Bone marrow (tissue), 2 donors: ENCODE results near the gene DNAAF3.
"Not testable (repeated sequence)": the region's sequence is repeated elsewhere in the genome, so short reads cannot be mapped to it uniquely, and the experiment has no call there.

Source experiments
- DNase-seq, 2 donors: peaks; one replicate each; lab custom pipeline; 2025; lab: John Stamatoyannopoulos, UW

Gene DNAAF3

DNA sequence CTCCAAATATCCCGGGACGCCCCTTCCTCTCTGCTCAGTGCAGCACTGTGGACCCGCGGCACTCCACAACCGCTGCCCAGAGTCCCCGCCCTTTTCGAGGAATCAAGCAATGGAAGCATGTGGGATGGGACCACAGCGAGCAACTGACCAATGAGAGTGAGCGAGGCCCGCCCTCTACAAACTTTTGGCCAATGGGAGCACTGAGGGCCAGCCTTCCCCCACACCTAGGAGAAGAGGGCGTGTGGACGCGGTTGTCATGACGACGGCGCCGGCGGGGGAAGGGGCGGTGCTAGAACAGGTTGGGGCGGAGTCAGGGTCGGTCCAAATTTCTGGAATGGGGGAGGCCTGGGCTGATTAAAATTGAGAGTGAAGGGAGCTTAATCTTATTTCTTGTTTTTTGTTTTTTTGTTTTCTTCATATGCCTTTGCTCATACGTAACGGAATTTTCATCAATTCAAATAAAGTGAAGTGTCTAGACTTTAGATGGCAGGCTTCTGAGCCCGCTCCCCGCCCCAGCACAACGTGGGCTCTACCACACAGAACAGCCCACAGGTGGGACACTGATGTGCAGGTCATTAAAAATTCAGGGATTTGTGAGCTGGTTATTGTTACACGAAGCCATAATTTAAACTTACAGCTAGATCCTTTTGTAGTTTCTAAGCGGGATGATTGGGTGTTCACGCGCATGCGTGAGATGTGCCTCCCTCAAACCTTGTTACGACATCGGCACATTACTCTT lies at the start of gene DNAAF3:
DNAAF3 (minus strand) TSS at position 84 of the 739 bp plus-strand sequence. CDS start 200 bp downstream, outside the sequence.
- peak; percentile 17 to 55 for DNase-seq

GRCh38 chr19:55213547-55213946 lies 47.1 kb upstream of the DNAAF3 start:
- no peak for DNase-seq

- DNase-seq, result no peak
These were observed 46.0 kb upstream of the DNAAF3 start for GRCh38 chr19:55212447-55212846.

- DNase-seq, result no peak
These were observed 43.5 kb upstream of the DNAAF3 start for GRCh38 chr19:55209693-55210472.

DNA sequence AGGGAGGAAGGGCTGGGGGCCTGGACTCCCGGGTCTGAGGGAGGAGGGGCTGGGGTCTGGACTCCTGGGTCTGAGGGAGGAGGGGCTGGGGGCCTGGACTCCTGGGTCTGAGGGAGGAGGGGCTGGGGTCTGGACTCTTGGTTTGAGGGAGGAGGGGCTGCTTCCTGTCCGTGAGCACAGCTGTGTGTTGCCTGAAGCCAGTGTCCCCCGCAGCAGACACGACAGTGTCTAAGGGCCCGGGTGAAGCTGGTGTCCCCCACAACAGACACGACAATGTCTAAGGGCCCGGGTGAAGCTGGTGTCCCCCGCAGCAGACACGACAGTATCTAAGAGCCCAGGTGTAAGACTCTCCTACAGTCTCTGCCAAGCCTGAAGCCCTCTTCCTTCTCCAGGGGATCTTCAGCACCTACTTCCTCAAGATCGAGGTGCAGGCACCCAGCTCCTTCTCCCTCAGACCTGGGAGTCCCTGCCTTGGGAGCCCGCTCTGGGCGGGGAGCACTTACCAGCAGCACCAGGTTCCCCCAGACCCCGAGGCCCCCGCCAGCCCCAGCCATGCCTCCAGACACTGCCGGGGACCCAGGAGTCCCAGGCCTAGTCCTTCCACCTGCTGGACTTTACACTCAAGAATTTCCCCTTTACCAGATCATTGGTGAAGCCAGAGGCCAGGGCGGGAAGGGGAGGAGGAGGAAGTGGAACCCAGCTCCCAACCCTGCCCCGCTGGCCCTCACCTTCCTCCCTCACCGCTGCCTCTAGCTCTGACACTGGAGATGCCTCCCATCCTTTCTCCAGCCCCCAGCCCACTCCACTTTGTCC lies 42.7 kb upstream of the DNAAF3 start, which contains the start of gene PTPRH:
PTPRH (minus strand) TSS at position 622 of the 813 bp plus-strand sequence; CDS start at position 554, 68 bp downstream.
- DNase-seq, result no peak

- DNase-seq, result peak; percentile 16 to 62
These were observed 40.5 kb upstream of the DNAAF3 start for GRCh38 chr19:55206664-55207500.

DNA sequence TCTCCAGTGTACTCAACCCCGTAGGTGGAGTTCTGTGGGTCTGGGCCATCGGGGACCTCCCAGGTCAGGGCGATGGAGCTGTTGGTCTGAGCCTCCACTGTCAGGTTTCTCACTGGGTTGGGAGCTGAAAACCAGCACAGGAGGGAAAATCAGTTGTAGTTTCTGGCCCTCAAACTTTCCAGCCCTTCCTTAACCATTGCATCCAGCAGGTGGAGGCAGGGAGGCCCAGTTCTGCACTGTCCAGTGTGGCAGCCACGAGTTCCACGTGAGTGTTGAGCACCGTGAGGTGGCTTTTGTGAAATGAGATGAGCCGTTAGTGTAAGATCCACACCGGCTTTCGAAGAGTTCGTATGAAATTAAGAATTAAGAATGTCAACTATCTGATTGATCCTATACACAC lies 35.8 kb upstream of the DNAAF3 start:
- not testable (repeated sequence) for DNase-seq

GRCh38 chr19:55199620-55200204 lies 33.3 kb upstream of the DNAAF3 start:
- DNase-seq, result no peak

GRCh38 chr19:55198651-55199050 lies 32.2 kb upstream of the DNAAF3 start:
- no peak for DNase-seq

- DNase-seq, result no peak
These were observed 31.1 kb upstream of the DNAAF3 start for GRCh38 chr19:55197528-55197927.

DNA sequence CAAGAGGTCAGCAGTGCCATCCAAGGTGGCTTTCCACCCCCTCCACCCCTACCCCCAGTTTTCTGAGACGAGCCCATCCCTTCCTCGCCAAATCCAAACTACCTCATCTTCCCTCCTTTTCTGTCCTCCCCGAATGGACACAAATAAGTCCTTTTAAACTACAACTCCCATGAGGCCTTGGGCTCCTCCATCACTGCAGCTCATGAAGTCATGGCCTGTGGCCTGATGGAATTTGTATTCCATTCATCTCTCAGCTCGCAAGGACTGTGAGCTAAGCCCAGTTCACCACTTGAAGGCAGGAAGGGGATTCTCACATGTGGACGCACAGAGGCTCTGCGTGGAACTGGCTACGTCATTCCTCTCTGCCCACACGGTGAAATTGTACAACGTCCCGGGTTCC lies 30.4 kb upstream of the DNAAF3 start:
- DNase-seq, result no peak

GRCh38 chr19:55193481-55193880 lies 27.1 kb upstream of the DNAAF3 start:
- DNase-seq, result no peak

- no peak for DNase-seq
These were observed 23.0 kb upstream of the DNAAF3 start for GRCh38 chr19:55189403-55189835.

- DNase-seq, result no peak
These were observed 22.2 kb upstream of the DNAAF3 start for GRCh38 chr19:55188625-55189024.

DNA sequence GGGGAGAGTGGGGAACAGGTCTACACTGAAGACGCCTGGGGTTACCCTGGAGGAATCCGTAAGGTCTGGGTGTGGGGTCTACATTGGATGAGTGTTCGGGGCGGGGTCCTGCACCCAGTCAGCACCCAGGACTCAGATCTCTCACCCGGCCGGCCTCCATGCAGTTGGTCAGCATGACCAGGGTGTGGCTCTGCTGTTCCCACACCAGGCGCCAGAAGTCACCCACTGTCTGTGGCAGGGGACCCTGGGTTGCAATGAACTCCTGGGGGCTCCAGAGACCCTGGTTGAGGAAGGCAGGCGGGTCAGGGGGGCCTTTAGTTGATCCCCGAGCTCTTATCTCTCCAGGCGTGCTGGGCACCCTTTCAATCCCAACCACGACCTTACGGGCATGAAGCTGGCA lies 19.7 kb upstream of the DNAAF3 start:
- no peak for DNase-seq

DNA sequence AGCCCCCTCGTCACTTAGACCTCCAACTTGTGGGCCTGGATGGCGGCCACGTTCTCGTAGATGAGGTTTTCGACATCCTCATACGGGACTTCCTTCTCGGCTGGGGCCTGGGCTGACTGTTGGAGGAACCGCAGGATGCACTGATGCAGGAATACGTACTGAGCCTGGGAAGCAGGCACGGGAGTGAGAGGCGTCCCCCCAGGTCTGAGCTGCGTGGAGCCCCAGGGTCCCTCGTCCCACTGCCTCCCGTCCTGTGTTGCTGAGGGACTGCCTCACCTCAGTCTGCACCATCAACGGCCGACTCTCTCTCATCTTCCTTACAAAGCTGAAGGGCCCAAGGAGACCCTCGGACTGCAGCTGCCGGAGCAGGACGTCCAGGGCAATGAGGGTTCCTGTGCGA lies 15.3 kb upstream of the DNAAF3 start:
- no peak for DNase-seq

GRCh38 chr19:55179606-55180484 lies 13.4 kb upstream of the DNAAF3 start, which contains the start of gene SYT5:
TSS of gene SYT5 (minus strand) at chr19:55180289. CDS start at chr19:55179041, 1,248 bp downstream.
- no peak for DNase-seq

- peak in 1 of 2 donors; percentile 37 for DNase-seq
These were observed 12.6 kb upstream of the DNAAF3 start for GRCh38 chr19:55178781-55179599.

DNA sequence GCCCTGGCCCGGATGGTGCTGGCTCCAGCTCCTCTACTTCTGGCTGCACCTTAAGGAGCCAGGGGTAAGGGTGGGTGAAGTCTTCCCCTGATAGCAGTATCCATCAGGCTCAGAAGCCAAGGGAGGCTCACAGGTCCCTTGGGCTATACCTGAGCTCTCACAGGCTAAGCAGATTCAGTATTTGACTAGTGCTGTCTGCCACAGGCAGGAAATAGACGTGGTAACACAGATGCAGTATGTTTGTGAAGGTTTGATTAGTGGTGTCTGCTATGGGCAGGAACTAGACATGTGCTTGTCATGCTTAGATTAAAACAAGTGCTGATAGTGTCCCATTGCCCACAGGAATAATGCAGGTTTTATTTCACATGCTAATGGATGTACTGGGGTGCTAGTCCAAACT lies 9.7 kb upstream of the DNAAF3 start:
- DNase-seq, result no peak
